Endothelial cell of hepatic sinusoid (primary cell): ENCODE data around the gene ALG11.

Experiments used
- in situ Hi-C: cut with HindIII; loops from 2 replicates; pipeline ENCODE4 v1.10.0; 2017; ENCODE audit warnings: low sequenced_read_pairs

Gene ALG11, protein sequence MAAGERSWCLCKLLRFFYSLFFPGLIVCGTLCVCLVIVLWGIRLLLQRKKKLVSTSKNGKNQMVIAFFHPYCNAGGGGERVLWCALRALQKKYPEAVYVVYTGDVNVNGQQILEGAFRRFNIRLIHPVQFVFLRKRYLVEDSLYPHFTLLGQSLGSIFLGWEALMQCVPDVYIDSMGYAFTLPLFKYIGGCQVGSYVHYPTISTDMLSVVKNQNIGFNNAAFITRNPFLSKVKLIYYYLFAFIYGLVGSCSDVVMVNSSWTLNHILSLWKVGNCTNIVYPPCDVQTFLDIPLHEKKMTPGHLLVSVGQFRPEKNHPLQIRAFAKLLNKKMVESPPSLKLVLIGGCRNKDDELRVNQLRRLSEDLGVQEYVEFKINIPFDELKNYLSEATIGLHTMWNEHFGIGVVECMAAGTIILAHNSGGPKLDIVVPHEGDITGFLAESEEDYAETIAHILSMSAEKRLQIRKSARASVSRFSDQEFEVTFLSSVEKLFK

DNA sequence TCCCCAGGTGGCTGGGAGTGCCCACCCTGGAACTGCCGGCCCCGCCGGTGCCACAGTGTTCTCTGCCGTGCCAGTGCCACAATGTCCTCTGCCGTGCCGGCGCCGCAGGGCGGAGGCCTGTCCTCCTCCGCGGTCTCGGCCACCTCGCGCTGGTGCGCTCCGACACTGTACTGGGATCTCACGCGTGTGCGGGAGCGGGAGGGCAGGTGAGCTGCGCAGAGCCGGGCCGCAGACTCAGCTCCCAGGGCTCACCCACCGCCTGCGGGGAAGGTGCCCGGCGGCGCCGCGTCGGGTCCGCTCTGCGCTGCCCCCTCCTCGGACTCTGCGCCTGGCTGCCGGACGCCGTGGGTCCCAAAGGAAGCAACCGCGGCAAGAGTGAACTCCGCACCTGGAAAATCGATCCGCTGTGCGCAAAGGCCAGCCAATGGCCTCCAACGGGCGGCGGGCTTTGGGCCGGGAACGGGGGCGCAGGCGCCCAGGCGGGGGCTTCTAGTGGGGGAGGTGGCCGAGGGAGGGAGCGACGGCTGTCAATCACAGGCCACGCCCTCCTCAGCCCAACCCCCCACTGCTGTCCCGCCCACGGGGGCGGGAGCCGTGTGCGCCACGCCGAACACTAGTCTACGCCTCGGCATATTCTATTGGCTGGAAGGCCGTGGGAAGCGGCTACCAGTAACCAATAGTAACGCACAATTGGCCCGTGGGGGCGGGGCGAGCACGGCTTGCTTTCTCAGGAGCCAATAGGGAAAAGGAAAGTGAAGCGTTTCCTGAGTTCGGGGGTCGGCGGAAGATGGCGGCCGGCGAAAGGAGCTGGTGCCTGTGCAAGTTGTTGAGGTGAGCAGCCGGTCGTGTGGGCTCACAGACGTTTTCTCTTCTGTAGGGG lies at the start of gene ALG11:
ALG11 (plus strand) TSS at position 767 of the 880 bp plus-strand sequence; CDS start at position 788, 21 bp downstream.
- in situ Hi-C loops, result no loop called here

DNA sequence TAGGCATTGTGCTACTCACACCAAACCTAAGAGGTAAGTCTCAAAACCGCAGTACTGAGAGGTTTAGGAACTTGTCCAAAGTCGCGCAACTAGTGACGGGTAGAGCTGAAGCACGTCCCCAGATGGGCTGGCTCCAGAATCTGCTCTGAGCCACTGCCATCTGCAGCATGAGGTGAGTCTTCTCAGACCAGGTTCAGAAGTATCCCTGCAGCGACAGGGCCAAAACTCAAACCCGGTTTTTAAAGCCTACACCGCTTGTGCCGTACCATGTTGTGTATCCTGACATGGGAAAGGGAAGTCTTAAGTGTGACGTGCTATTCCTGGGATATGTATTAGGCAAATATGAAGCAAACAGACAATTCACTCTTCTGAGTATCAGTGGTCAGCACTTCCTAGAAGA lies 46.0 kb upstream of the ALG11 start:
- in situ Hi-C loops, result no loop called here

DNA sequence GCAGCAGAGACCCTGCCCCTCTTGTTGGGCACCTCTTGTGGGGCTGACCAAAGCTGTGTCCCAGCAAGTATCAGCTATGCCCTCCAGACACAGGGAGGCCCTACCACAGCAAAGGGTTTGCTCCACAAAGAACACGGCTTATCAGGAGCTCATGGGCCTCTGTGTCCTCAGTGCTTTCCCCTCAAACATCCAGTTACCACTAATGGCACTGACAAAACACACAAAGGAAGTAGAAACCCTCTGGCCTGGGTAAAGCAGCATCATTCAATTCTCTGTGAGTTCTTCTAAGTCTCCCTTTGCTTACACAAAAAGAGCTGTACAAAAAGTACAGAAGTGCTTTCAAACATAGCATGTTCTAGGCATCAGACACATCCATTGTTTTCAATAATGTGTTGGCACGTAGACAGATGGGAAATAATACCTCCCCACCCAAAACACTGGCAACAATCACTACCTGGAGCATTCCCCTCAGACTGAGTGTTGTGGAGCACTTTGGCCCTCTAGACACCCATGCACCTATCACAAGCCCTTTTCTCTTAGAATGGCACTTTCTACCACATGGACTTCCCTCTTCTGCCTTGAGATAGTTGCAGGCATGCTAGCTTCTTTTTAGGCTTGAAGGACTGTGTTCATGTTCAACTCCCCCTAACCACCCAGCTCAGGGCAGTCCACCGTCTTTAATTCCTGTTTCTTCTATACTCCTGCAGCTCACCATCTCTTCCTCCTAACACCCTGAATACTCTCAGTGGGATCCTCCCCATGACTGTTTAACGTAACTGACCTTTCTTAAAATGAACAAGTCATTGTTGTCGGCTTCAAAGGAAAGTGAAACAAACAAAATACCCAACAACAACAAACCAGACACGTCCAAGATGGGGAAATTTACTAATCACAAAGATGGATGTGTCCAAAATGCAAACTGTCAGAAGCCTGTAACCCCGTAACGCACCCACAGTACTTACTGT lies 44.4 kb upstream of the ALG11 start:
- in situ Hi-C loops, result no loop called here

DNA sequence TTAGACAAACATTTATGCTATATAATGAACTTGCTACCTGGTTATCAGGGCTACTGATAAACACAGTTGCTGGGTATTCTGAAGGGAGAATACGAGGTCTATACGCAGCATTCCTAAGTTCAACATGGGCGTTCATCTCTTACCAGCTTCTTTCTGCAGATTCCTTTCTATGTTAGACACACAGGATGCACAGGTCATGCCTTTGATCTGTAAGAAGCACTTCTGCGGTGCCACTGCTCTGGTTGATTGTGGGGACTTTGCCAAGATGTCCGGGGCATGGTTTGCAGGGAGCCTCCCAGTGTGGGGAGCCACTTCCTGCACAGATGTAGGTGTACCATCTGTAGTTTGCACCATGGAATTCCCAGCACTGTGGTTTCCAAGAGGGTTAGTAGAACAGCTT lies 41.8 kb upstream of the ALG11 start:
- in situ Hi-C loops, result no loop called here

DNA sequence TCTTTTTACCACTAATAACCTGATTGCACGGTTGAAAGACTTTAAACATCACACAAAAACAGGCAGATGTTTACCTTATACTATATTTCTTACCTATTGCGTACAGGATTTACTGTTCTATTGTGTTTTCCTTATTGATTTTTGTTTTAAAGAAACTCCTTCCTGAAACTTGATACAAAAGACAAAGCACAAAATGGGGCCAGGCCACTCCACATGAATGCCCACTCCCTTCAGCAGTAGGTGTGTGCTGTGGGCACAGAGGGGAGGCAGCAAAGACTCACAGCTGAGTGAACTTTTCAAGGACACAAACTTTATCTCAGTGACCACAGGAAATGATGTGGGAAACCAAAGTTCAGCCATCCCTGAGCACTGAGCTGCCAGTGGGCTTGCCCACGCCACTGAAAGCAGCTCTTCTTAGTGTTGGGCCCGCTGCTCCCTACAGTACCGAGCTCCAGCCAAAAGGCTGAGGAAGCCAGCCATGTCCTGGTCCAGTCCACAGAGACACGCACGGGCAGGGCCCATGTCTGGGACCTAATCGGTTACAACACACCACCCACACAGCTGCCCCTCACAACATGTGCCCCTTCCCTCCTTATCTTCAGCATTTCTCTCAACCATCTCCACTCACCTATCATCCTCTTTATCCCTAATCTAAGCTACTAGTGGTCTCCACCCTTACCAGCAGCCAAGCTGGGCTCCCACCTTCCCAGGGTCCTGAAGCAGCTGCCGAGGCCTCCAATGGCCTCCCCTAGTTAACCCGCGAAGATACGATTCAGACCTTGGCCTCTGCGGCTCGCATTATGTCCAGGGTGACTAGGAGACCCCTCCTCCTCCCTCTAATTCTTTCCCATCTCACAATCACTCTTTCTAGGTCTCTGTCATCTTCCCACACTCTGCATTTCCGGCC lies 40.4 kb upstream of the ALG11 start:
- in situ Hi-C loops, result no loop called here

DNA sequence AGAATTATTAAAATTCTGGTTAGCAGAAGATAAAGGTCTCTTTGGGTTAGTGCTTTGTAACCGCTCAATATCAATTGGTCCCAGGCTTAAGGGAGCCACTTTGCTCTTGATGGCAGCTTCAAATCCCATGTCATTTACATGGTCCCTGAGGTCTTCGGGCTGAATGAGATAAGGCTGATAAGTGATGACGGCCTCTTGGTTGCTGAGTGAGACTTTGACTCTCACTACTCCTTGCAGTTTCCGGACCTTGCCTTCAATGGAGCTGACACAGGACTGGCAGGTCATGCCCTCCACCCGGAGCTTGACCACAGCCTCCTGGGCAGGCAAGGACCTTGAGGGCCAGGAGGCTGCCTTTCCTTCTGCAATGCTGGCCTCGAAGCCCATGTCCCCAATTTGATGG lies 37.7 kb upstream of the ALG11 start:
- in situ Hi-C loops, result no loop called here

DNA sequence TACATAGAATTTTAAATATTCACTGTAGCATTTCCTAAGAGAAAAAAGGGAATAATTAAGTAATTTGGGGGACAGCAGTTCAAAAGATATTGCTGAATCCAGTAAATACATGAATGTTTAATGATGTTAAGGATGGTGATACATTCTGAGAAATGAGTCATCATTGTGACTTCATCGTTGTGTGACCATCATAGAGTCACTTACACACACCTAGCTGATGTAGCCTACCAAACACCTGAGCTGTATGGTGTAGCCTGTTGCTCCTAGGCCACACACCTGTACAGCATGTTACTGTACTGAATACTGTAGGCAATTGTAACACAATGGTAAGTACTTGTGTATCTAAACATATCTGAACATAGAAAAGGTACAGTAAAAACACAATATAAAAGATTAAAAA lies 35.8 kb upstream of the ALG11 start:
- in situ Hi-C loops, result loop anchor here (5.0 kb wide), 1 partner anchor 79 kb away; no protein-coding TSS in a partner anchor

DNA sequence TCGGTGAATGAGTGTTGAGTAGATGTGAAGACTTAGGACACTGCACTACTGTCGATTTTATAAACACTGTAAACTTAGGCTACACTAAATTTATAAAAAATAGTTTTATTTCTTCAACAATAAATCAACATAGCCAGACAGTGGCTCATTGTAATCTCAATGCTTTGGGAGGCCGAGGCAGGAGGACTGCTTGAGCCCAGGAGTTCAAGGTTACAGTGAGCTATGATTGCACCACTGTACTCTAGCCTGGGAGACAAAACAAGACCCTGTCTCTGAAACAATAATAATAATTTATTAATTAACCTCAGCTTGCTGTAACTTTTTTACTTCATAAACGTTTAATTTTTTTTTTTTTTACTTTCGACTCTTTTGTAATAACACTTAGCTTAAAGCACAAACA lies 35.3 kb upstream of the ALG11 start:
- in situ Hi-C loops, result loop anchor here (5.0 kb wide), 1 partner anchor 80 kb away; no protein-coding TSS in a partner anchor

DNA sequence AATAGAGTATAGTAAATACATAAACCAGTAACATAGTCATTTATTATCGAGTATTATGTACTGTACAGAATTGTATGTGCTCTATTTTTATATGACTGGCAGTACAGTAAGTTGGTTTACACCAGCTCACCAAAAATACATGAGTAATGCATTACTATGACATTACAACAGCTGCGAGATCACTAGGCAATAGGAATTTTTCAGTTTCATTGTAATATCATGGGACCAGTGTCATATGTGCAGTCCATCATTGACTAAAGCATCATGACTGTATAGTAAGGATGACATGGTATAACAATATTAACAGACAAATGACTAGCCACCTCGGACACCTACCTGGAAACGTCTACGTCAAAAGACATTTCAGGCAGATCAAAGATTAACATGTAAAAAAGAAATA lies 34.6 kb upstream of the ALG11 start:
- in situ Hi-C loops, result loop anchor here (5.0 kb wide), 1 partner anchor 80 kb away; no protein-coding TSS in a partner anchor

DNA sequence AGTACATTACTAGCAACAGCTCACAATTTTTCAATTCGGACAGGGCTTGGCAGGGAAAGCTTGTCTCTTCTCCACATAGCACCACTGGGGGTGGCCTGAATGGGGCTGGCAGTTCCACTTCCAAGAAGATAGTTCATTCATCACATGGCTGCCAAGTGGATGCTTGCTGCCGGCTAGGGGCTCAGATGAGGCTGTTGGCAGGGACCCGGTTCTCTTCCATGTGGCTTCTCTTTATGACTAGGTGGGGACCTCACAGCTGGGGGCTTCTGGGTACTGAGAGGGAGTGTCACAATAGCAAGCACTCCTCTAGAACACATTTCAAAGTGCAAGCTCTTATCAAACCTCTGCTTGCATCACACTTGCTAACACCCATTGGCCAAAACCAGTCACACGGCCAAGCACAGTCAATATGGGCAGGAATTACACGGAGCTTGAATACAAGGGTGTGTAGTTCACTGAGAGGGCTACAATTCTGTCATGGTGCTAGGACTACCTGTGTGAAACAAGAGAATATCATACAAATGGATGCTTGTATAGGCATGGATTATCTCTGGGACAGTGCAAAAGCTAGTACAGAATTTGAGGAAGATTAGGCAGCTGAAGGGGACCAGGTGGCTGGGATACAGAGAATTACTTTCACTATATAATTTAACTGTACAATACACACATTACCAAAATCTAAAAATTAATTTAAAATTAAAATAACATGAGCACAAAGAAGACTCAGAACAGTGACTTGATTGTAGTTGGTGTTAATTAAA lies 33.2 kb upstream of the ALG11 start:
- in situ Hi-C loops, result loop anchor here (5.0 kb wide), 1 partner anchor 82 kb away; no protein-coding TSS in a partner anchor

DNA sequence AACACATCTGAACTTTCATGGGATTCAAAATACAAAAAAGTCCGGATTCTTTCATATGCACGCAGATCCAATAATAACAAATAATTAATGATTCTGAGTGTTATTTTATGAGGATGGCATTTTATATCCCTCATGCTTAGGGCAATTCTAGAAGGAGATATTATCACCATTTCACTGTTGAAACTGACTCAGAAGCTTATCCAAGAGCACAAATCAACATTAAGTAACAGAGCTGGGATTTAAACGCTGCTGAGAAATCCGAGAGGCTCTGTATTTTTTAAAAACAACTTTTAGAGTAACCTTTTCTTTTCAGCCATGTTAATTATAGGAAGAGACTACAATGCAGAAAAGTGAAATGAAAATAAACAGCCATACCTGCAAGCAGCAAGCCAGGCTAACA lies 31.3 kb upstream of the ALG11 start:
- in situ Hi-C loops, result loop anchor here (5.0 kb wide), 1 partner anchor 106 kb away; no protein-coding TSS in a partner anchor

DNA sequence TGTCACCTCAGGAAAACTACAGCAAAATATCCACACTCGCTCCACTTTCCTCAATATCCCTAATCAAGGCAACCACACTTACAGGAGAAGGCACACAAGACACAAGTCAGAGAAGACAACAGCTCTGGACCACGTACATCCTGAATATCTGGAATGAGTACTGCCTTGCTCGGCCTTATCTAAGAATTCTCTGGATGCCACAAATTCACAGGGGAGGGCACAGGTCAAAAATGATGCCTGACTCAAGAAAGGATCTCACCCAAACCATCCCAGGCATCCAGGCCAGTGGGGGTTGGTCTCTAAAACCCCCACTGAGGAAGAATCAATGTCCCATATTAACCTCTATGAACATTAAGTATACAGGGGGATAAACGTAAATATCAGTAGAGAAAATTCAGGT lies 30.8 kb upstream of the ALG11 start:
- in situ Hi-C loops, result loop anchor here (5.0 kb wide), 1 partner anchor 106 kb away; no protein-coding TSS in a partner anchor

DNA sequence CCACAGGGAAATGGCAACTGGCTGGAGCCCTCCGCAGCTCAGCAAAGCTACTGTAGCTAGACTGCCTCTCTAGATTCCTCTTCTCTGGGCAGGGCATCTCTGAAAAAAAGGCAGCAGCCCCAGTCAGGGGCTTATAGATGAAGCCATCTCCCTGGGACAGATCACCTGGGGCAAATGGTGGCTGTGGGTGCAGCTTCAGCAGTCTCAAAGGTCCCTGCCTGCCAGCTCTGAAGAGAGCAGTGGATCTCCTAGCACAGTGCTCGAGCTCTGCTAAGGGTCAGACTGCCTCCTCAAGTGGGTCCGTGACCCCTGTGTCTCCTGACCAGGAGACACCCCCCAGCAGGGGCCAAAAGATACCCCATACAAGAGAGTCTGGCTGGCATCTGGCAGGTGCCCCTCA lies 28.9 kb upstream of the ALG11 start:
- in situ Hi-C loops, result loop anchor here (5.0 kb wide), 1 partner anchor 104 kb away; no protein-coding TSS in a partner anchor

DNA sequence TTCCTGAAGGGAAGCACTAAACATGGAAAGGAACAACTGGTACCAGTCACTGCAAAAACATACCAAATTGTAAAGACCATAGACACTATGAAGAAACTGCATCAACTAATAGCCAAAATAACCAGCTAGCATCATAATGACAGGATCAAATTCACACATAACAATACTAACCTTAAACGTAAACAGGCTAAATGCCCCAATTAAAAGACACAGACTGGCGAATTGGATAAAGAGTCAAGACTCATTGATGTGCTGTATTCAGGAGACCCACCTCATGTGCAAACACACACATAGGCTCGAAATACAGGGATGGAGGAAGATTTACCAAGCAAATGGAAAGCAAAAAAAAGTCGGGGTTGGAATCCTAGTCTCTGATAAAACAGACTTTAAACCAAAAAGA lies 27.3 kb upstream of the ALG11 start:
- in situ Hi-C loops, result loop anchor here (5.0 kb wide), 1 partner anchor 102 kb away; no protein-coding TSS in a partner anchor

DNA sequence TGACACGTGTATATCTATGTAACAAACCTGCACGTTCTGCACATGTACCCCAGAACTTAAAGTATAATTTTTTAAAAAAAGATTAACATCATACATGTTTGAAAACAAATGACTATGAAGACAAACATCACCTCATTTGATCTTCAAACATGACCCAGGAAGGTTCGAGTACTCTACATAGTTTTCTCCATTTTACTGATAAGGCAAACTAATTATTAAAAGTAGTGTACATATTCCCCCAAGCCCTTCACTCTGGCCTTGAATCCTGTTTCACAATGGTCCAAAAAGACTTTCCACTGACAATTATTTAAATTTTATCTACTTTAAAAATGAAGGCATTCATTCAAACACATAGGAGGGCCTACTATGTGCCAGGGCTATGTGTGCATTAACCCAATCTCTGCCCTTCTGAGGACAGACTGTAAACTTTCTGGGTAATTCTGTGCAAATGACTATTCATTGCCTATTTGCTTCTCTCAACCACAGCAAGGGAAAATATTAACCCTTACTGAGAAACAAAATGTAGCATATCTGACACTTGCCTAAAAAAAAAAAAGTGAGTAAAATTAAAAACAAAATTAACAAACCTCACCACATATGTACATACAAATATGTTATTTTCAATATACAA lies 23.1 kb upstream of the ALG11 start:
- in situ Hi-C loops, result no loop called here

DNA sequence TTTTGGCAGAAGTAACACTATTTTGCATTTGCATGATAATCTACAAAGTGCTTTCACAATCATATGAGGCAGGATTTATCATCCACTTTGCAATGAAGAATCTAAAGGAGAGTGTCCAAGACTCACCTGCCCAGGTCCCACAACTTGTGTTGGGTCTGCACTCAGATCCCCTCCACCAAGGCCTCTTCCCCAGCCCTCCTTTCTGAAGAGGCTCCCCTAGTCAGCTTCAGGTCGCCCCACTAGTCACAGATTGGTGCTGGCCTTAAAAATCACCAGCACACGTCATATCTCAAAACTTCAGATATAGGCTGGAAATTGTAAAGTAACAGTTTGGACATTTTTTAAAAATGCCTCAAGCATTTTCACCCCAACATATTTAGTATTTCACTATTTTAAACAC lies 18.5 kb upstream of the ALG11 start:
- in situ Hi-C loops, result no loop called here

DNA sequence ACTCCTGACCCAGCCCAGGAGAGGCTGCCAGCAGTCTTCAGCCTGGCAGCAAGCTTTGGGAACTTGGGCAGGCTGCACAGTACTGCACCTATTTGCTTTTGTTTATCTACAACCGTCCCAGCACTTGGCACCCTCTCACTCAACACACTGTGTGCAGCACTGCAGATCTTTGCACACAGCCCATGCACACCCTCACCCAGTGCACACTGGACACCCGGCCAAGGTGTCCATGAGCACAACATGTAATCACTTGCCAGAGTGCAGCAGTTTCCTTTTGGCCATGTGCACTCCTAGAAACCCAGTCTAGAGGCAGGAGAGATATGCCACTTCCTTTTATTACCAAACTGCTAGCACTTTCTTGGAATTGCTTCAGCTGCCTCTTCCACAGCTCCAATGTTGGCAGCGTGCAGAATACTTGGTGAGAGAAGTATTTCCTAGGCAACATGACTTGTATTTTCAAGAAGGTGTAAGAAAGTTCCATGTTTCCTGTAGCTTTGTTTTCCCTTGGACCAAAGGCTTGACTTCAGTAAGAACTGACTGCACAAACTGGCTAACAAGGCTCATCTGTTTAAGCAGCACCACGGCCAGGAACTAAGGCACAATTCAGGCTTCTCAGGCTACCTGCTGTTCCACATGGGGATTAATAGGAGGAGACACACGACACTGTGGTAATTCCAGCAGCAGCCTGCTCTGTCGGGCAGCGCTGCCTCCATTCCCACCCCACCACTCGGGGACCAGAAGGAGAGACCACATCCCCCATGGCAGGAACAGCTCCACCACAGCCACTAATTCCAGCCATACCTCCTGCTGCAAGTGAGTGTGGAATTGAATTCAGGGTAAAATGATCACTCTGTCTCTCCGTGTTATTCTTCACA lies 16.3 kb upstream of the ALG11 start:
- in situ Hi-C loops, result no loop called here
